Calu3 (cell line): ENCODE results near the gene RPUSD3. TPM values are rescaled to one million over a fixed set of nuclear protein-coding genes. Genes with fewer than 3 reads are reported as not detected.
A peak's percentile ranks its signal among the peaks of the same experiment; 100 is the strongest.

Experiments
- BruUV-seq: library from RNA; stranded (reverse); fragments of 400-500 nt; replicated peaks from 2 replicates; lab custom pipeline; 2021; lab: Mats Ljungman, UMichigan
- CTCF ChIA-PET: fragments of 300-600 bp; sonication (Branson Sonifier 250); formaldehyde crosslinking; loops from one replicate; lab custom pipeline; 2022; ENCODE audit warnings: antibody characterized with exemption; lab: Charles Lee
- DNase-seq: peaks from one replicate; pipeline ENCODE4 v3.0.0; 2022
- H3K27ac Mint-ChIP-seq: one replicate; pipeline ENCODE4 v1.8.0; 2022; ENCODE audit warnings: mixed read lengths; ENCODE audit not compliant: unreplicated experiment
- H3K27me3 Mint-ChIP-seq: one replicate; pipeline ENCODE4 v1.8.0; 2022; ENCODE audit warnings: mixed read lengths; ENCODE audit not compliant: unreplicated experiment
- H3K36me3 Mint-ChIP-seq: one replicate; pipeline ENCODE4 v1.8.0; 2022; ENCODE audit warnings: mild to moderate bottlenecking, moderate library complexity, mixed read lengths; ENCODE audit not compliant: insufficient read depth, unreplicated experiment
- H3K4me1 Mint-ChIP-seq: one replicate; pipeline ENCODE4 v1.8.0; 2022; ENCODE audit warnings: mild to moderate bottlenecking, low read depth, mixed read lengths; ENCODE audit not compliant: unreplicated experiment
- H3K4me3 Mint-ChIP-seq: one replicate; pipeline ENCODE4 v1.8.0; 2022; ENCODE audit warnings: mild to moderate bottlenecking, low read depth, moderate library complexity, mixed read lengths; ENCODE audit not compliant: unreplicated experiment
- H3K9me3 Mint-ChIP-seq: one replicate; pipeline ENCODE4 v1.8.0; 2022; ENCODE audit warnings: low read depth, mixed read lengths; ENCODE audit not compliant: unreplicated experiment
- CTCF ChIP-seq: fragments of 200-600 bp; IDR thresholded peaks from one replicate; pipeline ENCODE4 v1.8.0; 2022; ENCODE audit warnings: antibody characterized with exemption; ENCODE audit not compliant: unreplicated experiment
- intact Hi-C: fragments of 100-400 bp; cut with micrococcal nuclease; formaldehyde crosslinking; loops from one replicate; pipeline ENCODE4 v1.10.0; 2022; ENCODE audit not compliant: unreplicated experiment
- total RNA-seq: library from RNA; stranded (reverse); gene quantifications from 2 replicates; pipeline ENCODE4 v1.2.3, GENCODE V29; 2022

RPUSD3 gene
- total RNA-seq, 1 experiment from 2014 or later = 41.7 TPM

GRCh38 chr3:9815986-9816385 lies 27.8 kb downstream of the RPUSD3 start:
- no peak overlapping the region for H3K27ac Mint-ChIP-seq
- intact Hi-C loops = no loop called here
- no peak for TF ChIP-seq CTCF
- no peak for DNase-seq
- H3K27me3 Mint-ChIP-seq = no peaks in the 10 kb centered on the region
- H3K36me3 Mint-ChIP-seq = peaks cover 13% of the 10 kb centered on the region
- no peak overlapping the region for H3K4me3 Mint-ChIP-seq
- BruUV-seq = no TSS peak
- CTCF ChIA-PET = no interaction called here
- no peaks in the 10 kb centered on the region for H3K9me3 Mint-ChIP-seq
- peaks cover 7% of the 10 kb centered on the region for H3K4me1 Mint-ChIP-seq

GRCh38 chr3:9812870-9813483 lies 30.8 kb downstream of the RPUSD3 start:
- no peak for TF ChIP-seq CTCF
- Mint-ChIP-seq H3K27ac (no peak overlapping the region), H3K9me3 (no peaks in the 10 kb centered on the region), H3K4me1 (peaks cover 28% of the 10 kb centered on the region), H3K36me3 (peaks cover 36% of the 10 kb centered on the region), H3K4me3 (no peak overlapping the region), H3K27me3 (no peaks in the 10 kb centered on the region)
- CTCF ChIA-PET = no interaction called here
- no peak for DNase-seq
- BruUV-seq = no TSS peak
- intact Hi-C loops = no loop called here

GRCh38 chr3:9810846-9811245 lies 33.0 kb downstream of the RPUSD3 start:
- no peak for DNase-seq
- no peaks in the 10 kb centered on the region for H3K27me3 Mint-ChIP-seq

GRCh38 chr3:9810433-9810770 lies 33.4 kb downstream of the RPUSD3 start:
- TF ChIP-seq CTCF = no peak
- no peaks in the 10 kb centered on the region for H3K9me3 Mint-ChIP-seq
- no TSS peak for BruUV-seq
- no peak for DNase-seq
- peaks cover 28% of the 10 kb centered on the region for H3K4me1 Mint-ChIP-seq
- peak overlapping the region; percentile 62 for H3K4me3 Mint-ChIP-seq
- H3K27me3 Mint-ChIP-seq = no peaks in the 10 kb centered on the region
- CTCF ChIA-PET = no interaction called here
- peak overlapping the region; percentile 43 for H3K27ac Mint-ChIP-seq
- H3K36me3 Mint-ChIP-seq = peaks cover 54% of the 10 kb centered on the region
- intact Hi-C loops = no loop called here

More at GRCh38 chr3:9810846-9811245, 33.0 kb downstream of the RPUSD3 start:
- intact Hi-C loops = no loop called here
- Mint-ChIP-seq H3K9me3 (no peaks in the 10 kb centered on the region), H3K36me3 (peaks cover 50% of the 10 kb centered on the region), H3K27ac (peak overlapping the region; percentile 43), H3K4me3 (peak overlapping the region; percentile 62), H3K4me1 (peaks cover 28% of the 10 kb centered on the region)
- CTCF ChIA-PET = no interaction called here
- no TSS peak for BruUV-seq
- TF ChIP-seq CTCF = no peak
